ENCODE data around the gene ANKH. TPM values are rescaled to one million over a fixed set of nuclear protein-coding genes. Genes with fewer than 3 reads are reported as not detected.

ANKH gene
- total and polyA plus RNA-seq, 10 of the 15 experiments (the other 5 are each of a cell fraction or from before 2014, with no cell fraction given): 2.1 to 43.9 (median 14.4) TPM

DNA sequence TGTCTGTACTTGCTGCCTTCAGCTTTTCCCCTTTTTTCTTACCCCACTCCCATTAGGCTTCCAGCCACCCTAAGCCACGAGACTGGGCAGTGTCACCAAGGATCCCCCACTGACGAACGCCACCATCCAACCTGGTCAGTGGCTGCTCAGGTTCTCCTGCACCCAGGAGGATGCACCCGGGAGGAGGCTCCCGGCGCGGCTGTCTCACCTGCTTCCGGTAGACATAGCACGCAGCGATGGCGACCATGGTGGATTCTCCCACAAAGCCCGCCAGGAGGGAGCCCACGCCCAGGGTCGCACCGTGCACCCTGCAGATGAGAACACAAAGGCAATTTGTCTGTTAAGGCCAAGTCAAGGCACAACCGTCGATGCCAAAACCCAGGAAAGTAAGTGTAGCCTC lies 158.9 kb downstream of the ANKH start (continued):
- TF ChIP-seq POLR2AphosphoS2 (IDR thresholded peaks at IDR 0.05; ENCODE audit: low read depth, low read length): no peak
- no peak for TF ChIP-seq RELA (IDR thresholded peaks at IDR 0.05; ENCODE audit: borderline replicate concordance, partially characterized antibody)
- no peak for TF ChIP-seq BRCA1 (IDR thresholded peaks at IDR 0.05; ENCODE audit: low read depth, low read length)

DNA sequence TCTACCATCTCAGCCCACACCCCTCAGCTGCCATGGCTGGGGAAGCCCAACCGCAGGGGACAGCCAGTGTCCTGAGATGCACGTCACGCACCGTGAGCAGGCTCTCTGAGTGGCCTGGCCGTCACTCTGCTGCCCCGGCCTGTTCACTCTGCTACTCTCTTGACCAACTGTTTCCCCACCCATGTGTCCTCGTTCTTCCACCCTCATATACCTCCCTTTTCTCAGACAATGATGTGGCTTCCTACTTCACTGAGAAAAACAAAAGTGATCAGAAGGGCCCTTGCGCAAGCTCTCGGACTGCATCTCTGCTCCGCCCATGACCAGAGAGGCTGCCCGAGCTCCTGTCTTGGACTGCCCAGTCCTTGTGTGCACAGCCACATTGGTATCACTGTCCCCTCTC lies 159.4 kb downstream of the ANKH start:
- in situ Hi-C loops (cut with MboI): loop anchor here (25.0 kb wide), 1 partner anchor 1750 kb away; the partner anchor contains the start of gene ZNF622
- H3K27ac ChIP-seq (ENCODE audit: control insufficient read depth, insufficient read depth): no peak overlapping the region

More for the DNA sequence above, 159.4 kb downstream of the ANKH start:
- Histone ChIP-seq H3K27me3 (replicated peaks in 1 of 2; ENCODE audit: control insufficient read depth in 2 of 2, insufficient read depth in 2 of 2, low read length in 1 of 2) (no peaks in the 10 kb centered on the region), H3K4me3 (no peak overlapping the region), H3K36me3 (ENCODE audit: control insufficient read depth in 2 of 2, insufficient read depth in 2 of 2, low read length in 1 of 2) (peaks cover 17 to 28% of the 10 kb centered on the region in 2 experiments), H4K20me1 (ENCODE audit: control insufficient read depth, insufficient read depth) (no peaks in the 10 kb centered on the region), H3K9ac (ENCODE audit: control insufficient read depth, insufficient read depth, low read length) (no peak overlapping the region), H3K4me2 (ENCODE audit: control insufficient read depth, insufficient read depth) (no peak overlapping the region), H3K79me2 (ENCODE audit: control insufficient read depth, insufficient read depth, low read length) (no peaks in the 10 kb centered on the region), H3K9me3 (replicated peaks; ENCODE audit: control insufficient read depth, insufficient read depth, low read length) (no peaks in the 10 kb centered on the region), H2AFZ (ENCODE audit: control insufficient read depth, low read depth, low read length) (no peak overlapping the region), H3K4me1 (ENCODE audit: control insufficient read depth, insufficient read depth, low read length) (no peaks in the 10 kb centered on the region)
- DNase-seq (ENCODE audit: low read depth, low spot score) (no peak), ATAC-seq (no peak), FAIRE-seq (no peak)
- ChIA-PET POLR2A (no interaction called here), RAD21 (ENCODE audit: unreplicated experiment) (interaction anchor here (1.1 kb wide), 1 partner anchor 15 kb away, joined by 3 read pairs; no protein-coding TSS in a partner anchor), SMC1A (ENCODE audit: uncharacterized antibody, unreplicated experiment) (interaction anchor here (1.3 kb wide), 1 partner anchor 17 kb away, joined by 3 read pairs; no protein-coding TSS in a partner anchor), CTCF (no interaction called here)
- no TSS peak for BruUV-seq (replicated peaks)
- TF ChIP-seq BRCA1 (IDR thresholded peaks at IDR 0.05; ENCODE audit: low read depth, low read length) (no peak), HDAC6 (IDR thresholded peaks at IDR 0.05; ENCODE audit: unreplicated experiment) (no peak), ZNF217 (IDR thresholded peaks at IDR 0.05) (no peak), NR2C2 (IDR thresholded peaks at IDR 0.05; ENCODE audit: borderline replicate concordance, control insufficient read depth, insufficient read length, low read depth) (no peak), CHD2 (IDR thresholded peaks at IDR 0.05; ENCODE audit: borderline replicate concordance, low read depth, low read length) (no peak), SPI1 (IDR thresholded peaks at IDR 0.05; ENCODE audit: borderline replicate concordance, insufficient read depth, low read depth, low read length) (no peak), YY1 (IDR thresholded peaks at IDR 0.05; ENCODE audit: low read depth, low read length) (no peak), EZH2 (IDR thresholded peaks at IDR 0.05; ENCODE audit: borderline replicate concordance, control insufficient read depth, low read depth, low read length) (no peak)
- TF ChIP-seq, protein P1, sequence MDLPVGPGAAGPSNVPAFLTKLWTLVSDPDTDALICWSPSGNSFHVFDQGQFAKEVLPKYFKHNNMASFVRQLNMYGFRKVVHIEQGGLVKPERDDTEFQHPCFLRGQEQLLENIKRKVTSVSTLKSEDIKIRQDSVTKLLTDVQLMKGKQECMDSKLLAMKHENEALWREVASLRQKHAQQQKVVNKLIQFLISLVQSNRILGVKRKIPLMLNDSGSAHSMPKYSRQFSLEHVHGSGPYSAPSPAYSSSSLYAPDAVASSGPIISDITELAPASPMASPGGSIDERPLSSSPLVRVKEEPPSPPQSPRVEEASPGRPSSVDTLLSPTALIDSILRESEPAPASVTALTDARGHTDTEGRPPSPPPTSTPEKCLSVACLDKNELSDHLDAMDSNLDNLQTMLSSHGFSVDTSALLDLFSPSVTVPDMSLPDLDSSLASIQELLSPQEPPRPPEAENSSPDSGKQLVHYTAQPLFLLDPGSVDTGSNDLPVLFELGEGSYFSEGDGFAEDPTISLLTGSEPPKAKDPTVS (IDR thresholded peaks at IDR 0.05; ENCODE audit: low read depth, low read length): no peak
- 61% methylated on average over 11 of the region's 11 CpGs for WGBS (ENCODE audit: insufficient coverage, insufficient replicate concordance, low lambda C conversion rate, missing lambda C conversion rate)
- intact Hi-C loops (cut with micrococcal nuclease; ENCODE audit: unreplicated experiment): no loop called here

Data from GM12878 (cell line).